ENCODE measurements around the gene PLCL2.

- no peak for TF ChIP-seq CTCF (IDR thresholded peaks at IDR 0.05)
- TF ChIP-seq POLR2A (IDR thresholded peaks at IDR 0.05) = no peak
These were observed 238.0 kb downstream of the PLCL2 start for GRCh38 chr3:17122758-17123157.
